GM21526 (cell line): ENCODE data around the gene TBX6.
"Not testable (repeated sequence)": the region's sequence is repeated elsewhere in the genome, so short reads cannot be mapped to it uniquely, and the experiment has no call there.

Source experiments
- ATAC-seq: cut with Tn5 transposase; IDR thresholded peaks from one replicate; pipeline ENCODE4 v1.9.1; 2021; ENCODE audit warnings: moderate library complexity; ENCODE audit not compliant: unreplicated experiment, low FRiP score

Gene TBX6, protein sequence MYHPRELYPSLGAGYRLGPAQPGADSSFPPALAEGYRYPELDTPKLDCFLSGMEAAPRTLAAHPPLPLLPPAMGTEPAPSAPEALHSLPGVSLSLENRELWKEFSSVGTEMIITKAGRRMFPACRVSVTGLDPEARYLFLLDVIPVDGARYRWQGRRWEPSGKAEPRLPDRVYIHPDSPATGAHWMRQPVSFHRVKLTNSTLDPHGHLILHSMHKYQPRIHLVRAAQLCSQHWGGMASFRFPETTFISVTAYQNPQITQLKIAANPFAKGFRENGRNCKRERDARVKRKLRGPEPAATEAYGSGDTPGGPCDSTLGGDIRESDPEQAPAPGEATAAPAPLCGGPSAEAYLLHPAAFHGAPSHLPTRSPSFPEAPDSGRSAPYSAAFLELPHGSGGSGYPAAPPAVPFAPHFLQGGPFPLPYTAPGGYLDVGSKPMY

DNA sequence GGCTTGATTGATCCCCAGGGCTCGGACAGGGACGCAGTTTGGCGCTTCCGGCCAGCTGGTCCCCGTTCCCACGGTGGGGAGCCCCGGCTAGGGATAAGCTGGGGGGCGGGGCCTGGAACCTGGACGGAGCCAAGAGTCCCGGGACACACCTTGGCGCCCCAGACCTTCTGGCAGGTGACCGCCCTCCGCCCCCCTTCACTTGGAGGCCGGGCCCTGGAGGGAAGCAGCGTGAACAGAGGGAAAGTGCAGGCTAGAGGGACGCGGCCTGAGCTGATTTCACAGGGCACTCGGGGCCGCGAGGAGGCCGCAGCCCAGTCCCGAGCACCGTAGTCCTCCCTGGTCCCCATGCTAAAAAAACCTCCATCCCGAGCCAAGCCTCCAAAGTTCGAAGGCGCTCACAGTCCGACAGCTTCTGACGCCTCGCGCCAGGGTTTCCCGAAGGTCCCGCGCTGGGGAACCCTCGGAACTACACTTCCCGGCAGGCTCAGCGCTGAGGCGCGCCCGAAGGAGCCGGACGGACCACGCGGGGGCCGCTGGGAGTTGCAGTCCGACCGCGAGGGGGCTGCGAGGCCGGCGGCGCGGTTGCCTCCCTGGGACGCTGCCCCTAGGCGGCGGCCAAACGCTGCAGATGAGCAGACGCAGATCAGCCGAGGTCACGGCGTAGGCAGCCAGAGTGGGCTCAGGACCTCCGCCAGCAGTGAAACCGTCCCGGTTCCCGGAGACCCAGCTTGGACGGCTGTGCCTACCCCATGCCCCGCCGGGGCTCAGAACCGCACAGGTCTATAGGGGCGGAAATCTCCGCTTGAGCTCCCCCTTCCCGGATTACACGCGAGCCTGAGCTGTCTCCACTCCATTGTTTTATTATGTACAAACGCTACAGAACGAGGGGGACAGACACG lies at the start of gene TBX6:
Gene TBX6 (minus strand): TSS at position 451 of the 899 bp plus-strand sequence. CDS start 731 bp downstream, outside the sequence.
- ATAC-seq: peak; percentile 56

- ATAC-seq: no peak
These were observed 48.1 kb upstream of the TBX6 start for GRCh38 chr16:30139583-30140481.

DNA sequence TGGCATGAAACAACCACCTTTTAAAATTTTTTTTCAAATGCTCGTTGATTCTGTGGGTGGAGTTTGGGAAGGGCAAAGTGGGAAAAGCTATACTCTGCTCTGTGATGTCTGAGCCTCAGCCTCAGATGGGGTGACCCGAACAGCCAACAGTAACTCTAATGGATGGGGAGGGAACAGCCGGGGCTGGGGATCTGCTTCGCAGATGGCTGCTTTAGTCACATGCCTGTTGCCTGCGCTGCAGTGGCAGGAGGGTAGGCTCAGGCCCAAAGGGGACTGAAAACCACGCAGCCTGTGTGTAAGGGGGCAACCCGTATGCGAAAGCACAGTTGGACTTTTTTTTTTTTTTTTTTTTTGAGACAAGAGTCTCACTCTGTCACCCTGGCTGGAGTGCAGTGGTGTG lies 46.2 kb upstream of the TBX6 start:
- no peak for ATAC-seq

- no peak for ATAC-seq
These were observed 45.4 kb upstream of the TBX6 start for GRCh38 chr16:30136971-30137605.

DNA sequence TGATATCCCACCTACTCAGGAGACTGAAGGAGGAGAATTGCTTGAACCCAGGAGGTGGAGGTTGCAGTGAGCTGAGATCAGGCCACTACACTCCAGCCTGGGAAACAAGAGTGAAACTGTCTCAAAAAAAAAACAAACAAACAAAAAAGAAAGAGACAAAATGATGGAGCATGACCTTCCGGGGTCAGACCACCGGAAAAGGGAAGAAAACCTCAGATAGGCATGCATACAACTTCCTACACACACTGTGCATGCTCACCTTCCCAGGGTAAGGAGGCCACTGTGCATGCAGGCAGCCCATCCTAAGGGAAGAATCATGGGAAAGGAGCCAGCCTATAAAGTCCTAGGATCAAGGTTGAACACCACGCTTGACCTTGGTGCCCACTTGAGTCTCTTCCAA lies 40.9 kb upstream of the TBX6 start:
- no peak for ATAC-seq

GRCh38 chr16:30131869-30132475 lies 40.2 kb upstream of the TBX6 start:
- ATAC-seq: no peak

GRCh38 chr16:30127993-30128392 lies 36.3 kb upstream of the TBX6 start:
- ATAC-seq: no peak

DNA sequence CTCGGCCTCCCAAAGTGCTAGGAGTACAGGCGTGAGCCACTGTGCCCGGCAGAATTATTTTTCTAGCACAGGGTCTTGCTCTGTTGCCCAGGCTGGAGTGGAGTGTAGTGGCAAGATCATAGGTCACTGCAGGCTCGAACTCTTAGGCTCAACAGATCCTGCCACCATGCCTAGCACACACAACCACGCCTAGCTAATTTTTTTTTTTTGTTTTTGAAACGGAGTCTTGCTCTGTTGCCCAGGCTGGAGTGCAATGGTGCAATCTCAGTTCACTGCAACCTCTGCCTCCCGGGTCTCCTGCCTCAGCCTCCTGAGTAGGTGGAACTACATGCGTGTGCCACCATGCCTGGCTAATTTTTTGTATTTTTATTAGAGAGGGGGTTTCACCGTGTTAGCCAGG lies 34.0 kb upstream of the TBX6 start:
- ATAC-seq: not testable (repeated sequence)

- ATAC-seq: no peak
These were observed 33.3 kb upstream of the TBX6 start for GRCh38 chr16:30124985-30125379.

DNA sequence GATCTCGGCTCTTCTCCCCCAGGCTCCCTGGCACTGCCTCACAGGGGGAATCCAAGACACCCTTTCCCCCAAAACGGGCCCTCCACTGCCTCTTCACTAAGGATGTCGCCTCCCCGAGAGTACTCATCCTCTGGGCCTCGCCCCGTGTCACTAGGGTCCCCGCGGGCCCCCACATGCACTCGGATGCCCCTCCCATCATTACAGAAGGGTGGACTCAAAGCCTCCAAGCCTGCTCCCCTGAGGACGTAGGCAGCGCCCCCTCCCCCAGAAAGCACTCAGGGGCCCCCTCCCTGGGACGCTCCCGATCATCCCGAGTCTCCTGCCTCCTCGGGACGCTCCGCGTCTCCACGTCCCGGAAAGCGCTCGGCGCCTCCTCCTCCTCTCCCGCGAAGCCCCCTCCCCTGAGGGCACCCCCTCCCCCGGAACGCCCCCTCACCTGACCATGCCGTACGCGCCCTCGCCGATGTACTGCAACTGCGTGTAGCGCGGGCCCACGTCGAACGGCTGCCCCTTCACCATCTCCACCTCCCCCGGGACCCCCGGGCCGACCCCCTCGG lies 31.0 kb upstream of the TBX6 start:
- no peak for ATAC-seq

DNA sequence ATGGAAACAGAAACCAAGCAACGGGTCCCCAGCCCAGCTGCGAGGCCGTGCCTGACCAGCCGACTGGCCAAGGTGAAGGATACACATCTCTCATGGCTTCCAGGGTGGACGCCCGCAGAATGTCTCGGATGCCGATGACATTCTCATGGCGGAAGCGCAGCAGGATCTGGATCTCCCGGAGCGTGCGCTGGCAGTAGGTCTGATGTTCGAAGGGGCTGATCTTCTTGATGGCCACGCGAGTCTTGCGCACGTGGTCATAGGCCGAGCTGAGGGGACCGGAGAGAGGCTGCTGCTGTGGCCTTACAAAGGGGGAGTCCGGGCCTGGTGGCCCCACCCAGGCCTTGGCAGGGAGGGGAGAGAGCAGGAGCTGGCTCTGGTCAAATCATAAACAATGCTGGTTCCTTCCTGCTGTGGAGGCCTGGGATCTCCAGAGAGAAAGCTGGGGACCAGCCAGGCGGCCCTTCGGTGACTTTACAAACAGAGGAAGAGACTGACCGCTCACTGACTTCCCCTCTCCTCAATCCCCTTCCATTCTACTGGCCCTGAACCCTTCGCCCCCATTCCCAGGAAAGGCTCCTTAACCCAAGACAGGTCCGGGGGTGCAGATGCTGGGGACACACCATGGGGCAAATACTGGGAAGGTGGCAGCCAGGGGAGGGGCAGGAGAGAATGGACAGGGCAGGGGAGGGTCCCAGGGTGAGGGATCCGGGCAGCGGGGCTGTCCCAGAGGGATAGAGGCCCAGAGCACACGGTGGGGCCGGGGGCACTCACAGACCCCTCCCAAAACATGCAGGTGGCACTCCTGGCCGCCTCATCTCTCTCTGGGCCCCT lies 30.2 kb upstream of the TBX6 start:
- no peak for ATAC-seq

- no peak for ATAC-seq
These were observed 28.8 kb upstream of the TBX6 start for GRCh38 chr16:30120340-30121105.

GRCh38 chr16:30119428-30119827 lies 27.7 kb upstream of the TBX6 start:
- no peak for ATAC-seq

- no peak for ATAC-seq
These were observed 26.0 kb upstream of the TBX6 start for GRCh38 chr16:30117768-30118167.

GRCh38 chr16:30116291-30117207 lies 24.8 kb upstream of the TBX6 start:
- no peak for ATAC-seq

DNA sequence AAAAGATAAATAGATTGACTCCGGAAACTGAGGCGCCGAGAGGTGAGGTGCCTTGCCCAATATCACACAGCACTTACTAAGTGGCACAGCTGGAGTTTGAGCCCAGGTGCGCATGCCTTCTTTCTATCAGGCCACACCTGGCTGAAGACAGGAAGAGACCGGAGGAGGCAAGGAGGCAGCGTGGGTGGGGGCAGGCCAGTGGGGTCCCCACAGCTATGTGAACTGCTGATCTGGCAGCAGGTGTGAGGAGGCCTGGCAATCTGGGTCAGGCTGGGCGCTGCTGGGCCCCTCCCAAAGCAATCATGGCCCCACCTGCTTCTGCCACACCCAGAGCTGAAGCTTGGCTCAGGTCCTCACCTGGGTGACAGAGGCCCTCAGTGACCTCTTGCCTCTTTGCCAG lies 23.5 kb upstream of the TBX6 start:
- ATAC-seq: no peak

- not testable (repeated sequence) for ATAC-seq
These were observed 23.1 kb upstream of the TBX6 start for GRCh38 chr16:30114833-30115232.
